ENCODE data around the gene VPS13D. TPM values are rescaled to one million over a fixed set of nuclear protein-coding genes. Genes with fewer than 3 reads are reported as not detected.

Gene VPS13D
- total RNA-seq, 1 donor from 2014 or later: 81.7 TPM

- TF ChIP-seq, protein P1, sequence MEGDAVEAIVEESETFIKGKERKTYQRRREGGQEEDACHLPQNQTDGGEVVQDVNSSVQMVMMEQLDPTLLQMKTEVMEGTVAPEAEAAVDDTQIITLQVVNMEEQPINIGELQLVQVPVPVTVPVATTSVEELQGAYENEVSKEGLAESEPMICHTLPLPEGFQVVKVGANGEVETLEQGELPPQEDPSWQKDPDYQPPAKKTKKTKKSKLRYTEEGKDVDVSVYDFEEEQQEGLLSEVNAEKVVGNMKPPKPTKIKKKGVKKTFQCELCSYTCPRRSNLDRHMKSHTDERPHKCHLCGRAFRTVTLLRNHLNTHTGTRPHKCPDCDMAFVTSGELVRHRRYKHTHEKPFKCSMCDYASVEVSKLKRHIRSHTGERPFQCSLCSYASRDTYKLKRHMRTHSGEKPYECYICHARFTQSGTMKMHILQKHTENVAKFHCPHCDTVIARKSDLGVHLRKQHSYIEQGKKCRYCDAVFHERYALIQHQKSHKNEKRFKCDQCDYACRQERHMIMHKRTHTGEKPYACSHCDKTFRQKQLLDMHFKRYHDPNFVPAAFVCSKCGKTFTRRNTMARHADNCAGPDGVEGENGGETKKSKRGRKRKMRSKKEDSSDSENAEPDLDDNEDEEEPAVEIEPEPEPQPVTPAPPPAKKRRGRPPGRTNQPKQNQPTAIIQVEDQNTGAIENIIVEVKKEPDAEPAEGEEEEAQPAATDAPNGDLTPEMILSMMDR (IDR thresholded peaks at IDR 0.05): no peak
- Histone ChIP-seq H3K36me3 (peaks cover 40% of the 10 kb centered on the region), H3K27ac (peak overlapping the region; percentile 64), H3K4me3 (no peak overlapping the region), H3K4me1 (peaks cover 40% of the 10 kb centered on the region), H3K27me3 (ENCODE audit: low read depth) (no peaks in the 10 kb centered on the region), H3K9me3 (no peaks in the 10 kb centered on the region)
- no peak for DNase-seq
- intact Hi-C loops (cut with DNase I): no loop called here
- peak; percentile 21 to 27 for ATAC-seq
Observed at GRCh38 chr1:12406211-12407021, 176.6 kb downstream of the VPS13D start.

DNA sequence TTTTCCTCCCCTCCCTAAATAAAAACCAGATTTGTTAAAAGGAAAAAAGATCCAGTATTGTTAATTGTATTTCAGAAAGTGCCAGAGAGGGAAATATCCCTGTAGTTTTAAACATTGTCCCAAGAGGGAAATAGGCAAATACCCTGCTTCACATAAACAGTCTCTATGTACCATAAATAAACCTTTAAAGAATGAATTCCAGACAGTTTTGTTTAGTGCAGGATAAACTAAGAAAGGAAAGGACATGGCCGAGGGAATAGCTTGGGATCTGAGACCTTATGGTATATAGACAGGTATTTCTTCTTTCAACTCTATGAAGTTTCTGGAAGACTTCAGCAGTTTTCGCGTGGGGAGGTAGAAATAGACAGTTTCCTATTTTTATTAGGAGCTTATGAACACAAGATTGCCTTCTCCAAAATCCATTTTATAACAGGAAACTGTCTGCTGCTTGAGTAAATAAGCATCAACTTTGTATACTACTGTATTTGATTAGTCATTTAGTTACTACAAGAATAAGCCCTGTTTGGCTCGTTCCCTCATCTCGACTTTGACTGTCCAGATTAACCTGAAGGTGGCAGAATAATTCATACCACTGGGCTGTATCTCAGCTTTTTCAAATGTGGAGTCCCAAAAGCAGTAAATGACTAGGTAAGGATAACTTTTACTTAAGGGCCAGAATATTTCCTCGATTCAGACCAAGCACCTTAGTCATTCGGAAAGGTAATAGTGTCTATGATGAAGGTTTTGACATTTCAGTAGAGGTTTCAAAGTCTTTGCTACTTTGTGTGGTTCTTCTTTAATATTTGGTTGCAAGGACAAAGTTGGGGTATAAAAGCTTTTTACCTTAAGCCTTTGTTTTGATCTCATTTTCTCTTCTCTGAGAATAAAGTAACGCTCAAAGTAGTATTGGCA, 177.5 kb downstream of the VPS13D start:
- Histone ChIP-seq H3K4me1 (peaks cover 40% of the 10 kb centered on the region), H3K4me3 (no peak overlapping the region), H3K27ac (peak overlapping the region; percentile 64), H3K9me3 (no peaks in the 10 kb centered on the region), H3K27me3 (ENCODE audit: low read depth) (no peaks in the 10 kb centered on the region), H3K36me3 (peaks cover 40% of the 10 kb centered on the region)
- intact Hi-C loops (cut with DNase I): no loop called here
- TF ChIP-seq, protein P1 (IDR thresholded peaks at IDR 0.05): peak; percentile 46
- DNase-seq (no peak), ATAC-seq (peak; percentile 64 to 83)

DNA sequence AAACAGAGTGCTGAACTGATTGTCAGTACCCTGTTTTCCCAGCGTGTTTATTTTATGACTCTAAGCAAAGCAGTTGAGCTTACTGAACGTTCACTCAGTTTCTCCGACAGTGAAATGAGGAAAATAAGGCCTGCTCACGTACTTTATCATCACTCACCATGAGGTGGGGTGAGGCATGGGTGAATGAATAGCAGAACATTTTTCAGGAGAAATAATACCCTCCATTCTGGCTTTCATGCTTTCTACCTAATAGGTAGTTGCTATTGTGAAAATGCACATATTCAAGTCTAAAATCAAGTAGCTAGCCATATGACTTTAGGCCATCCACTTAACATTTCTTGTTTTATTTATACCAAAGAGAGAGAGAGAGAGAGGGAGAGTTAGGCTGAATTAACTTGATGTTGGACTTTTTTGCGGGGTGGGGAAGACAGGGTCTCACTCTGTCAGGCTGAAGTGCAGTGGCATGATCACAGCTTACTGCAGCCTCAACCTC, 178.2 kb downstream of the VPS13D start:
- Histone ChIP-seq H3K4me1 (peaks cover 40% of the 10 kb centered on the region), H3K27ac (peak overlapping the region; percentile 41), H3K9me3 (no peaks in the 10 kb centered on the region), H3K4me3 (no peak overlapping the region), H3K27me3 (ENCODE audit: low read depth) (no peaks in the 10 kb centered on the region), H3K36me3 (peaks cover 33% of the 10 kb centered on the region)
- intact Hi-C loops (cut with DNase I): no loop called here
- DNase-seq: no peak
- no peak for ATAC-seq
- TF ChIP-seq, protein P1 (IDR thresholded peaks at IDR 0.05): no peak

DNA sequence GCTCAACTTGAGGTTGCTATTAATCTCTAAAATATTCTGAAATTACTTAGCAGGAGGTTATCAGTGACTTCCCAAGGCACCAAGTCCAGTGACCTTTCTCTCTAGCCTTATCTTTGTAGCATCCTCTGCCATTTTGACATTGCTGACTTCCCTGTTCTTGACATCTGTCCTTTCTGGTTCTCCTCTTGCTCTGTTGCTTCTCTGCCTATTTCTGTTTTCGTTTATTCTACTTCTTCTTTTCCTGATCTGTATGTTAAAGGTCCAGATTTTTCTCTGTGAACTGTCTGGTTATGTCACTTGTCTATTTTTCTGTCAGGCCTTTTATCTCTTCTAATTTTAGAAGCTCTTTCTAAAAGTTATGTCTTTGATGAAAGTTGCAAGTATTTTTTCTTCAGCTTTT, 178.8 kb downstream of the VPS13D start:
- peaks cover 26% of the 10 kb centered on the region for H3K36me3 ChIP-seq
- H3K27ac ChIP-seq: no peak overlapping the region
- peaks cover 40% of the 10 kb centered on the region for H3K4me1 ChIP-seq
- H3K4me3 ChIP-seq: no peak overlapping the region
- no peaks in the 10 kb centered on the region for H3K27me3 ChIP-seq (ENCODE audit: low read depth)
- TF ChIP-seq, protein P1 (IDR thresholded peaks at IDR 0.05): no peak
- no peaks in the 10 kb centered on the region for H3K9me3 ChIP-seq
- DNase-seq (no peak), ATAC-seq (no peak)
- intact Hi-C loops (cut with DNase I): no loop called here

- TF ChIP-seq, protein P1 (IDR thresholded peaks at IDR 0.05): no peak
- intact Hi-C loops (cut with DNase I): no loop called here
- H3K4me3 ChIP-seq: no peak overlapping the region
- no peaks in the 10 kb centered on the region for H3K9me3 ChIP-seq
- H3K36me3 ChIP-seq: peaks cover 16% of the 10 kb centered on the region
- no peaks in the 10 kb centered on the region for H3K27me3 ChIP-seq (ENCODE audit: low read depth)
- DNase-seq: no peak
- no peak overlapping the region for H3K27ac ChIP-seq
- peaks cover 40% of the 10 kb centered on the region for H3K4me1 ChIP-seq
- ATAC-seq: no peak
Observed at GRCh38 chr1:12409681-12410080, 179.9 kb downstream of the VPS13D start.

Data from lower lobe of right lung (tissue), 2 donors.